GM15510 (cell line): ENCODE results near the gene OR11A1.

Source experiments
- POLR2A ChIP-seq: IDR thresholded peaks from 3 replicates; pipeline ENCODE4 v1.6.1; 2011; ENCODE audit warnings: borderline replicate concordance; ENCODE audit not compliant: insufficient read length; ENCODE audit errors: extremely low read depth

Gene OR11A1

DNA sequence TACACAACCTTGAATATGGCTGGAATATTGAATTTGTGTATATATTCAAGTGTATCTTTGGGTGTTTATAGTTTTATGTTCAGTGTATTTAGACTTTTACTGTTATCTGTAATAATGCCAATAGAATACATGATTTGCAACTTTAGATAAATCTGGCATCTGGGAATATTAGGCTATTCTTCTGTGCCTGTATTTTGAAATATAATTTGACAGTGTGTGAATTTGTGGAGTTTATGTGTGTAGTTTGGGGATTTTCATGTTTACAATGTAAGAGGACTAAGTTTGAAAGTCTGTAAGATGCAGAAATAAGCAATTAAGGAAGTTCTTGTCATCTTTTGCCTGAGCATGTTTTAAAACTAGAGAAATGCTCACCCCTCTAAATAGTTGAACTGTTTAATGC, 17.9 kb downstream of the OR11A1 start, which contains the start of gene OR10C1:
Gene OR10C1, plus strand, starts transcription at position 301 of the 400 bp plus-strand sequence. CDS start 710 bp downstream, outside the sequence.
- no peak for TF ChIP-seq POLR2A

DNA sequence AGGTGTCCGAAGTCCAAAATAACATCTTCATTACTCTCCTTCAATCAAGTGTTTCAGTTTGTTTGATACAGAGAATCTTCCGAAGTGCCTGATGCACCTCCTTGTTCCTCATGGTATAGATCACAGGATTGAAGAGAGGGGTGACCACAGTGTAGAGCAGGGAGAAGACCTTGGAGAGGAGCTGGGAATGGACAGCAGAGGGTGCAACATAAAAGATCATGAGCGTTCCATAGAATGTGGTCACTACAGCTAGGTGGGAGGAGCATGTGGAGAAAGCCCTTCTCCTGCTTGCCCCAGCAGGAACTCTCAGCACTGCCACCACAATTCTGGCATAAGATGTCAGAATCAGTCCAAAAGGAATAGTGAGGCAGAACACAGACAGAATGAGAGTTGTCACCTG, 30.2 kb downstream of the OR11A1 start:
- TF ChIP-seq POLR2A: no peak

DNA sequence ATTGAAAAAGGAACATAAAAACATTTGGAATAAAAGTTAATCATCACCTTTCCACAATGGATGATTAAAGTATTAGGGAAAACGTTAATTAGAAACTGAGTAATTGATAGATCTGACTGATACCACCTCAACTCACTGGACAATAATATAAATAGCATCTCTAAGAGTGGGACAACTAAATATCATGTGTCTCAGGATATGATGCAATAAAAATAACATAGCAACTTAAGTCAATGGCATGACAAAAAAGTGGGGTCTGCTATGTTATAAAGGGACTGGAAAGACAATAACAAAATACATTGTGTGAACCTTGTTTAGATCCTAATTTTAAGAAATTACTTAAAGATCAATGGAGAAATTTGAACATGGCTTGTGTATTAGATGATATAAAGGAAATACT, 31.8 kb downstream of the OR11A1 start:
- TF ChIP-seq POLR2A: no peak

DNA sequence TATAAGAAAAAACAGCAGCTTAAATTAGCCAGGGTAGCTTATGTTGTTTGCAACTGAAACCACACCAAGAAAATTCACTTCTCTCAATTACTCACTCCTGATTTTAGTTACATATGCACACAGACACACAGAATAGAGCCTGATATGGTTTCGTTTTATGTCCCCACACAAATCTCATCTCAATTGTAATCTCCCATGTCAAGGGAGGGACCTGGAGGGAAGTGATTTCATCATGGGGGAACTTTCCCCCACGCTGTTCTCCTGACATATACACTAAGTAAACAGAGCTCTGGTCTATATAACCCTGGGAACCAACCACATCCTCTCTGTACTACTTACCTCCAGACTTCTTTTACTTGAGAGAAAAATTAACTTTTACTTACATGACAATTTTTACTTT, 32.3 kb downstream of the OR11A1 start:
- TF ChIP-seq POLR2A: no peak

DNA sequence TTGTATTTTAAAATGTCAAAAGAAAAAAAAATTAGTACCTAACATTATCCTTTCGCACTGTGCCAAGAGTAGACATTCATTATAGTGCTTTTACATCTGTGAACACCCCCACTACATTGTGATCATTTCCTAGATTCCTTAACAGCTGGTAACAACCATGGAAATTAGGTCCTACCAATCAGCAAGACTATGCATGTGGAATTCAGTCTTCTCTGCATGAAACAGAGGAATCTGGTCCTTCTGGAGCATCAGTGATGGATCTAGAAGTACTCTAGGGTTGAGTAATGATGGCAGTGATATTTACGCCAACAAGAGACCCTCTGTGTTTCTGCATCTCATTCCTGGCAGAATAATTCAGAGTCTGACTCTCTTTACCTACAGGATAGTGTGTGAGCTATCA, 32.7 kb downstream of the OR11A1 start:
- TF ChIP-seq POLR2A: no peak

DNA sequence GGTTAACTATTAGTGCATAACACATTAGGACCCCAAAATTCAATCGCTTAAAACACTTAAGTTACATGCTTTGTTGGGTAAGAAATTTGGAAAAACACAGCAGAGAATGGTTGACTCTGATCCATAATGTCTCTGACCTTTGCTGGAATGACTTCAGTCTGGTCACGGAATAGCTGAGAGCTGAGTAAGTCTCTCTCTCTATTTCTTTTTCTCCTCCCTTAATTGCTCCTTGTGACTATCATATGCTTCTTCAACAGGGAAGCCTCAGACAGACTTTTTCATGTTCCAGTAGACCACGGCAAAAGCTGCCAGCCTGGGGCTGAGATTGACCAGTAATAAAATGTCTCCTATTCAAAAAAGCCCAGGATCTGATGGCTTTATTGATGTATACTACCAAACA, 37.4 kb downstream of the OR11A1 start:
- TF ChIP-seq POLR2A: no peak

DNA sequence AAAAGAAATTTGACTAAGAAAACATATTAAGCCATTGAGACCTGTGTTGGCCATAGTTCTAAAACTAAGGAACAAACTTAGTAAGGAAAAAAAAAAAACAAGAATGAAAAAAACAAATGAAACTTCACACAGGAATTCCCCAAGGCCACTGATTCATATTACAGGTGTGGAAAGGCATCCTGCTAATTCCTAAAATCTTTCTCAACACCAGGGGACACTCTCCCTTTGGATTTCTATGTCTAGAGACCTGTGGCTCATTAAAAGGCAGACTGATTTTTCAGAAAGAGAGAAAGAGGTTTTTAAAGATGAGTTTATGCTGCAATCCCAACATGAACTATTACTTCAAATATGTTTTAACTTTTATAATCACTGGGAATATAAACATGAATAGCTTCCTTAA, 42.3 kb downstream of the OR11A1 start, which contains the start of gene OR12D1:
Gene OR12D1, plus strand, starts transcription at position 341 of the 400 bp plus-strand sequence.
- no peak for TF ChIP-seq POLR2A

DNA sequence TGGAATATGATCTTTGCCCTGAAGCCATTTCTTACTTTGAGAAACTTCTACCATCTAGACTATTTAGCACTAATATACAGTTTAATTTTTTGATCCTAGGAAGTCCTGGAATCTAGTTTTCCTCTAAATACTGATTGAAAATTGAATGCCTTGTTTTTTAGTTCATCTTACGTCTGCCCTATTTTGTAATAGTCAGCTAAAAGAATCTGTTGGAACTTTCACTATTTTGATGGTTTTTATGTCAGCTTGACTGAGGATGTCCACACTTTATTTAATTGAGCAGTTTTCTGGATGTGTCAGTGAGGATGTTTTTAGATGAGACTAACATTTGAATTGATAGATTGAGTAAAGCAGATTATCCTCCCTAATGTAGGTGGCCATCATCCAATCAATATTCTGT, 53.1 kb downstream of the OR11A1 start:
- TF ChIP-seq POLR2A: no peak

DNA sequence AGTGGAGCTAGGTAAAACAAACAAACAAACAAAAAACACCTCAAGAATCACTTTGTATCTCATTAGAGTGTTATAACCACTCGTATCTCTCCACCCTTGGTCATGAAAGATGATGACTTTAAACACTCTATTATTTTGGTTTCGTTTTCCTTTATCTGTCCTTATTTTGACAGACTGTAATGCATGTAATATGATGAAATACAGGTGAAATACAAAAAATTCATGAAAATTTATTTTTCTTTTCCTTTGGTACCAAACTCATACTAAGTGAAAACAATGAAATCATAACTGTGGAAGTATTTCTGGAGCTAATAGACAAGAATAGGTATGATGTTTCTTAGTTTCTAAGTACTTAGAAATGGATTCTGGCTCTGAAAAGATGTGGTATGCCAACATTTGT, 57.3 kb downstream of the OR11A1 start:
- no peak for TF ChIP-seq POLR2A

DNA sequence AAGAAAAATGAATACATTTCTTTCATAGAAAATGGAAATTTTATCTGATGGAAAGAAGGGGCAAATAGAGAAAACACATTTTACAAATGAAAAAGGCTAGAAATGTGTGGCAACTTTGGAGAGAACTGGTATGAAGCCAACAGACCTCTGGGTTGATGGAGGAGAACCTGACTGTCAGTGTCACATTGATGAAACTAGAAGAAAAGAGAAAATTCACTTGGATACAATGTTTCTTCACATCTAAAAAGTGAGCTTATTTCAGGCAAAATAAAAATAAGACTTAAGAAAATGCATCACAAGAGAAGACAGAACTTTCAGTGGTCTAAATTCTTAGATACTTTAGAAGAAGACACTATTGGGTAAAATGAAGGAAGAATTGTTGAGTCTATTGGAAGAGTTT, 61.5 kb downstream of the OR11A1 start, which contains the start of gene OR12D2:
Gene OR12D2, plus strand, starts transcription at position 301 of the 400 bp plus-strand sequence. CDS start 1,069 bp downstream, outside the sequence.
- TF ChIP-seq POLR2A: no peak

DNA sequence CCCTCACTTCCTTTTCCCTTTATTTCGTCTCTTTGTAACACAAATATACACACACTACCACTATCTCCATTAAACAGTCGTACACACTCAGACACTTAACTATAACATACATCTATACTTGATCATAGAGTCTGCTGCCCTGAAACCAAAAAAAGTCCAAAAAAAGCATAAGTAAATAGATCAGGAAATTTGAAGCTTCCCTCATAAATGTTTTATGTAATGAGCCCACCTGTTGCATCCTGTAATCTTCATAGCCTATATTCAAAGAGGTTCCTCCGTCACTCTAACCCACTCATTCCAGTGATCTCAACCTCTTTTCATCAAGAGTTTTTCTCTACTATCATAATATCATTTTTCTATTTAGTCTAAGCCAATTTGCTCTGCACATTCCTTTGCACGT, 68.3 kb downstream of the OR11A1 start:
- TF ChIP-seq POLR2A: no peak

DNA sequence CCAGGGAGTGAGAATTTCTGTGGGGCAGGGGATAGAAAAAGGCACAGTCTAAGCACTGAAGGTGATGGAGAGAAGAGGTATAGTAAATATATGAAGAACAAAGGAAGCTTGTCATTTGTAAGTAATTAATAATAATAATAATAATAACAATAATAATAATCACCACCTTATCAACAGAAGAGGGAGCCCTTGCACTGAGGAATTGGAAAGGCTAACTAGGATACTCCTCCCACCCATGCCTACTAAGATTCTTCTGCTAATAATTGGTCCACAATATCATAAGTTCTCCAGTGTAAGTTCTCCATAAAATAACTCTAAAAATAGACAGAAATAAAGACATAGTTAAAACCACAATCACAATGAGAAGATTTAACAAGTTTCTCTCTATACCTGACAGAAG, 80.9 kb downstream of the OR11A1 start:
- TF ChIP-seq POLR2A: no peak
